NT2/D1 (cell line): ENCODE measurements around the gene RGS11.

Experiments used
- DNase-seq: peaks from one replicate; pipeline ENCODE4 v3.0.0-alpha.2; 2011; ENCODE audit warnings: low read depth, low spot score
- H3K27me3 ChIP-seq: 2 replicates; pipeline ENCODE4 v1.6.0; 2011; ENCODE audit warnings: mild to moderate bottlenecking; ENCODE audit not compliant: insufficient read length, insufficient read depth
- H3K36me3 ChIP-seq: 2 replicates; pipeline ENCODE4 v1.6.1; 2011; ENCODE audit warnings: mild to moderate bottlenecking, low read length, mixed read lengths; ENCODE audit not compliant: insufficient read depth, insufficient read length
- H3K4me1 ChIP-seq: 2 replicates; pipeline ENCODE4 v1.5.1; 2011; ENCODE audit not compliant: insufficient read depth, insufficient read length
- H3K4me3 ChIP-seq: 2 replicates; pipeline ENCODE4 v1.5.1; 2011; ENCODE audit warnings: low read depth; ENCODE audit not compliant: insufficient read length
- H3K9ac ChIP-seq: 2 replicates; pipeline ENCODE4 v1.6.0; 2011; ENCODE audit warnings: low read depth; ENCODE audit not compliant: insufficient read length
- H3K9me3 ChIP-seq: 2 replicates; pipeline ENCODE4 v1.5.1; 2011; ENCODE audit warnings: mild to moderate bottlenecking, low read length; ENCODE audit not compliant: insufficient read depth
- SUZ12 ChIP-seq: IDR thresholded peaks from 2 replicates; pipeline ENCODE4 v1.6.1; 2011; ENCODE audit not compliant: insufficient read length, insufficient read depth; ENCODE audit errors: extremely low read depth
- YY1 ChIP-seq: IDR thresholded peaks from 2 replicates; pipeline ENCODE4 v1.6.1; 2011; ENCODE audit not compliant: insufficient read length, insufficient read depth
- ZNF274 ChIP-seq: IDR thresholded peaks from 2 replicates; pipeline ENCODE4 v1.6.1; 2011; ENCODE audit warnings: mild to moderate bottlenecking, low read depth, low read length

The RGS11 gene

DNA sequence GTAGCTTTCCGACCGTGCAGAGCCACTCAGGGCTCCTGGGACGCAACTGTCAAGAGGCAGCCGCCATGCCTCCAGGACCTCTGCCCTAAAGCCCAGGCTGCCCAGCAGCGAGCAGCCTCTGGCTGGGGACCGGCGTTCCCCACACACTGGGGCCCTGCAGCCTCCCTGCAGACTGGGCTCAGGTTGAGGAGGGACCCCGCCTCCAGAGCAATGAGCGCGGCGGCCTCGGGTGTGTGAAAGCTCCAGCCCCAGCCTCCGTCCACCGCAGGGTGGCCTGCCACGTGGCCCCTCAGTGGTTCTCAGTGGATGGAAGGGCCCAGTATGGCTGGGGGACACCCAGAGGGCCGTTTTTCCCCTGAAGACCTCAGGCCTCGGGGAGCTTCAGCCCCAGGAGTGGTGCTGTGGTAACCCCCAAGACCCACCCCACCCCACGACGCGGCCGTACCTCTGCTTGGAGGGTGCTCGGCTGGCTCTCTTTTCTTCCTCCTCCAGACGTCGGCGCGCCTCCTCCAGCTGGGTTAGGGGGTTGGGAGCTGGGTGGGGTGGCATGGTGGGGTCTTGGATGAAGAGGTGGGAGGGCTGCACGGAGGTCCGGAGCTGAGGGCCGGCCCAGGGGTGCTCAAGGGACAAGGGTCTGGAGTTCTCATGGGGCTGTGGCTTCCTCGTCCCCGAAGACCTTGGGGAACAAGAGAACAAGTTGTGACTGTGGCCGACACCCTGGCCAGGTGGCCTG is 17.5 kb upstream of the RGS11 start:
- Histone ChIP-seq H3K36me3 (peaks cover 82% of the 10 kb centered on the region), H3K4me1 (no peaks in the 10 kb centered on the region), H3K27me3 (no peaks in the 10 kb centered on the region), H3K9me3 (no peaks in the 10 kb centered on the region), H3K4me3 (no peak overlapping the region), H3K9ac (no peak overlapping the region)
- DNase-seq = no peak
- TF ChIP-seq SUZ12 (no peak), ZNF274 (no peak), YY1 (no peak)

GRCh38 chr16:291539-291938 is 15.8 kb upstream of the RGS11 start:
- no peaks in the 10 kb centered on the region for H3K9me3 ChIP-seq
- no peak for DNase-seq
- no peak overlapping the region for H3K9ac ChIP-seq
- no peak overlapping the region for H3K4me3 ChIP-seq
- no peak for TF ChIP-seq SUZ12
- TF ChIP-seq YY1 = no peak
- no peak for TF ChIP-seq ZNF274
- no peaks in the 10 kb centered on the region for H3K27me3 ChIP-seq
- H3K36me3 ChIP-seq = peaks cover 82% of the 10 kb centered on the region
- no peaks in the 10 kb centered on the region for H3K4me1 ChIP-seq

- Histone ChIP-seq H3K4me1 (no peaks in the 10 kb centered on the region), H3K36me3 (peaks cover 79% of the 10 kb centered on the region), H3K9ac (no peak overlapping the region), H3K4me3 (no peak overlapping the region), H3K9me3 (no peaks in the 10 kb centered on the region), H3K27me3 (no peaks in the 10 kb centered on the region)
- no peak for DNase-seq
- TF ChIP-seq SUZ12 (no peak), YY1 (no peak), ZNF274 (no peak)
Observed at GRCh38 chr16:290681-291405, 15.1 kb upstream of the RGS11 start.

- Histone ChIP-seq H3K27me3 (no peaks in the 10 kb centered on the region), H3K9me3 (no peaks in the 10 kb centered on the region), H3K36me3 (peaks cover 76% of the 10 kb centered on the region), H3K4me1 (no peaks in the 10 kb centered on the region), H3K9ac (peak overlapping the region; percentile 32), H3K4me3 (no peak overlapping the region)
- TF ChIP-seq SUZ12 = no peak
- no peak for TF ChIP-seq ZNF274
- no peak for TF ChIP-seq YY1
- no peak for DNase-seq
Observed at GRCh38 chr16:290015-290680, 14.4 kb upstream of the RGS11 start.

DNA sequence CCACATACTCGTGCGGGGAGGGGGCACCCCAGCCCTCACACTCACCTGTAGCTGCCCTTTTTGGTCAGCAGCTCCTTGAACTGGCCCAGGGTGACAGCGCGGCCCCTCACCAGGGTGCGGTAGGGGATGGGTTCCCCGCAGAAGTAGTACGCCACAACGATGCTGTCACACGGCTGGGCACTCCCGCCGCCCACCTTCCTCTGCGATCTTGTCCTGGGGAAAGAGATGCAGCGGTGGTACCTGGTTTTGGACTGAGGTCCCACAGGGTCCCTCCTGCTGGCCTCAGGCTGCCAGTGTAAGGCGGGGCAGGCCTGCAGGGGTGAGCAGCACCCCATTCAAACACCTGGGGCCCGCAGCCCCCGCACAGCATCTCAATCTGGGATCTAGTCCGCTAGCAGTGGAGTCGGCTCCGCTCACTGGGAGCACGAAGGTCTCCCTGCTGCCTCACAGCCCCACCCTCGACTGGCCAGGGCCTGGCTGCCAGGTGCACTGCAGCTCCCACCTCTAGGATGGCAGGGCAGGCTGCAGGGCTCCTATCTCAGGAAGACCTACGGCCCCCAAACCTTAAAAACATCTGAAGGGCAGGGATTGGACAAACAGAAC is 13.8 kb upstream of the RGS11 start:
- H3K4me3 ChIP-seq = no peak overlapping the region
- no peaks in the 10 kb centered on the region for H3K4me1 ChIP-seq
- DNase-seq = no peak
- TF ChIP-seq SUZ12 (no peak), ZNF274 (no peak), YY1 (no peak)
- peaks cover 82% of the 10 kb centered on the region for H3K36me3 ChIP-seq
- no peaks in the 10 kb centered on the region for H3K27me3 ChIP-seq
- no peak overlapping the region for H3K9ac ChIP-seq
- no peaks in the 10 kb centered on the region for H3K9me3 ChIP-seq

GRCh38 chr16:287981-288920 is 12.5 kb upstream of the RGS11 start:
- H3K27me3 ChIP-seq = no peaks in the 10 kb centered on the region
- H3K9me3 ChIP-seq = no peaks in the 10 kb centered on the region
- no peak overlapping the region for H3K4me3 ChIP-seq
- TF ChIP-seq YY1 (no peak), SUZ12 (no peak), ZNF274 (no peak)
- H3K36me3 ChIP-seq = peaks cover 77% of the 10 kb centered on the region
- no peaks in the 10 kb centered on the region for H3K4me1 ChIP-seq
- H3K9ac ChIP-seq = no peak overlapping the region
- no peak for DNase-seq
